GM12874 (cell line): ENCODE measurements around the gene MYO1F.

Experiments used
- TF ChIP-seq, protein P1 (sequence below): IDR thresholded peaks from 2 replicates; pipeline ENCODE4 v1.5.1; 2011; ENCODE audit warnings: low read depth, mild to moderate bottlenecking, control low read depth, low read length, moderate library complexity; ENCODE audit not compliant: insufficient read depth

MYO1F gene

DNA sequence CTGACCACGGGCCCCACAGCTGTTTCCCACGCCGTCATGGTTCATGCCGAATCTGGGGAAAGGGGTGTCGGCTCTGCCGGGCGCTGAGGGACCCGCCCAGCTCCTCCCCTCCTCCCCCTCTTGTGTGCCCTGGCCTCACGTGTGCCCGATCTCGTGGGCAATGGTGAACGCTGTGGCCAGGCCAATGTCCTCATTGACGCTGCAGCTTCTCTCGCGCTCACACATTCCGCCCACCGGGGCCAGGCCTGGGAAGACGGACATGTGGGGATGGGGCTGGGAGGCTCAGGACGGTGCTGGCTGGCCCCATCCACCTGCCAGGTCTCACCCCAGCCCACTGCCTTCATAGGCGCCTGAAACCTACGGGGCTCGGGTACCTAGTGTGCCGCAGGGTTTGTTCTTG, 18.9 kb upstream of the MYO1F start:
- TF ChIP-seq, protein P1, sequence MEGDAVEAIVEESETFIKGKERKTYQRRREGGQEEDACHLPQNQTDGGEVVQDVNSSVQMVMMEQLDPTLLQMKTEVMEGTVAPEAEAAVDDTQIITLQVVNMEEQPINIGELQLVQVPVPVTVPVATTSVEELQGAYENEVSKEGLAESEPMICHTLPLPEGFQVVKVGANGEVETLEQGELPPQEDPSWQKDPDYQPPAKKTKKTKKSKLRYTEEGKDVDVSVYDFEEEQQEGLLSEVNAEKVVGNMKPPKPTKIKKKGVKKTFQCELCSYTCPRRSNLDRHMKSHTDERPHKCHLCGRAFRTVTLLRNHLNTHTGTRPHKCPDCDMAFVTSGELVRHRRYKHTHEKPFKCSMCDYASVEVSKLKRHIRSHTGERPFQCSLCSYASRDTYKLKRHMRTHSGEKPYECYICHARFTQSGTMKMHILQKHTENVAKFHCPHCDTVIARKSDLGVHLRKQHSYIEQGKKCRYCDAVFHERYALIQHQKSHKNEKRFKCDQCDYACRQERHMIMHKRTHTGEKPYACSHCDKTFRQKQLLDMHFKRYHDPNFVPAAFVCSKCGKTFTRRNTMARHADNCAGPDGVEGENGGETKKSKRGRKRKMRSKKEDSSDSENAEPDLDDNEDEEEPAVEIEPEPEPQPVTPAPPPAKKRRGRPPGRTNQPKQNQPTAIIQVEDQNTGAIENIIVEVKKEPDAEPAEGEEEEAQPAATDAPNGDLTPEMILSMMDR: no peak

DNA sequence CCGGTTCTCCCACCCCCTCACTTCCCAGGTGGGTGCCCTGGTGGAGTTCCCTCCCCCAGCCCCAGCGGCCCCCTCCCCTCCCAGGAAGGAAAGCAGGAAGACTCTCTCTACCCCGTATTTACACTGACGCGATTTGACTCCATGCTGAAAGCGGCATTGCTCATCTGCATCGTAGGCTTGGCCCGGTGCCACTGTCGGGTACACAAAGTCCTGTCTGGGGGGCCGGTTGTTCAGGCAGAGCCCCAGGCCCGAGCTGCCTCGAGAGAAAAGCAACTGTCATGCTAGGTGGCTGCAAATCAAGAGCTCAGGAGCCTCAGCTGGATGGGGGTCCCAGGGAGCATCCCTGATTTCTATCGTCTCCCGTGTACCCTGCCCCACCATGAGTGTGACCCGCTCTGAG, 18.4 kb upstream of the MYO1F start:
- TF ChIP-seq, protein P1: no peak

DNA sequence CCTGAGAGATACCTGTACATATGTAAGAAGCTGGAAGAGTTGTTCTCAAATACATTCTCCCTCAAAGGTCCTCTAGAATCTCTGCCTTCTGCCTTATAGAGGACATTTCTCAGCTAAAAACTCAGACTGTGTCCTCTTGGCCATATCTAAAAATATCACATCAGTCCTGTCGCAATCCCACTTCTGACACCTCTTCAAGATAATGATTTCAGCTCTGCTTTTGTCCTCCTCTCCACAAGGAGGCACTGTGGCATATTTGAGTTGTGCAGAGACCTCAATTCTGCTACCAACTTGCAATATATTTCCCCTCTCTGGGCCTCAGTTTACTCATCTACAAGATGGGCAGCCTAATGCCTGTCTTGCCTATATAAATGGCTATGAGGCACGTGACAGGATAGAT, 16.7 kb upstream of the MYO1F start:
- TF ChIP-seq, protein P1: no peak

DNA sequence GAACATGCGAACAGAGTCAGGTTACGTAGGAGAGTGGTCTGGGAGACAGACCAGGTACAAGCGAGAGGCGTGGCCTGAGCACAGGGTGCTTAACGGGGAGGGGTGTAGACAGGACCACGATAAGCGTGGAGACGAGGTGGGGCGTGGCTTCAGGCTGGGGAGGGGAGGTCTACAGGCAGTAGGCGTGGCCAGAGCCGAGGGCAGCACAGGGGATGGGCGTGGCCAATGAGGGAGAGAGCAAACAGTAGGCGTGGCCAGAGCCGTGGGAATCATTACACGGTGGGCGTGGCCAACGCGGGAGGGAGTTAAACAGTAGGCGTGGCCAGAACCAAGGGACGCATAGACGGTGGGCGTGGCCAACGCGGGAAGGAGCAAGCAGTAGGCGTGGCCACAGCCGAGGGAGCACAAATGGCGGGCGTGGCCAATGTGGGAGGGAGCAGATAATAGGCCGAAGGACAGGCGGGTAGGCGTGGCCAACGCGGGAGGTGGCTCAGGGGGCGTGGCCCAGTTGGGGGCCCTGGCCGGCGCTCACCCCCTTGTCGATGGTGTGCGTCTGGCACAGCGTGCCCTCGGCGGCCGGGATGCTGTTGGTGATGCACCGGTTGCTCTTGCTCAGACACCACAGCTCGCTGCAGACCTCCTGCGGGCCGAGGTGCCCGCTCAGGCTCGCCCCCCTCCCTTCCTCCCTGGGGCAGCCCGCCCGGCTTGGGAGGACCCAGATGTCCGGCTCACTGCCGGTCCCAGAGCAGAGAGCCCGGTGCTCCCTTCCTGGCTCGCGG, 15.2 kb upstream of the MYO1F start:
- TF ChIP-seq, protein P1: no peak

DNA sequence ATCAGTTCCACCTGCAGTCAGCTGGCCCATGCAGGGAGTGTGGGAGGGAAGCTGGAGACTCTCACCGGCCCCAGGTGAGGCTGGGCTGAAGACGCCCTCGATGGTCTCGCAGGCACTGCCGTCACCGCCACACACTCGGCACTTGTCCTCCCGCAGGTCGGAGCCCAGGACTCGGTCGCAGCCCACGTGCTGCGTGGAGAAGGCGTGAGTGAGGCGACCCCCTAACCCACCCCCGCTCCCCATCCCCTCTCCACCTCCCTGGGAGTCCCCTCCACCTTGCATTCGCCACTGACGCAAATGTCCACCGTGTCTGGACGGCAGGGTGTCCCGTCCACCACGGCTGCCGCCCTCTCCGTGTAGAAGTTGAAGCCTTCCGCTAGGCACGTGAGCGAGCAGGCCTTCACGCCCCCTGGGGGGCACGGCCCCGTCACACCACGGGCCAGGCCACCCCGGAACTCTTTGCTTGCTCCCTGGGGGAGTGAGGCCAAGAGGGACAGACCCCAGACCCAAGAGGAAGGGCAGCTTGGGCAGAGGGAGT, 12.0 kb upstream of the MYO1F start:
- TF ChIP-seq, protein P1: no peak

DNA sequence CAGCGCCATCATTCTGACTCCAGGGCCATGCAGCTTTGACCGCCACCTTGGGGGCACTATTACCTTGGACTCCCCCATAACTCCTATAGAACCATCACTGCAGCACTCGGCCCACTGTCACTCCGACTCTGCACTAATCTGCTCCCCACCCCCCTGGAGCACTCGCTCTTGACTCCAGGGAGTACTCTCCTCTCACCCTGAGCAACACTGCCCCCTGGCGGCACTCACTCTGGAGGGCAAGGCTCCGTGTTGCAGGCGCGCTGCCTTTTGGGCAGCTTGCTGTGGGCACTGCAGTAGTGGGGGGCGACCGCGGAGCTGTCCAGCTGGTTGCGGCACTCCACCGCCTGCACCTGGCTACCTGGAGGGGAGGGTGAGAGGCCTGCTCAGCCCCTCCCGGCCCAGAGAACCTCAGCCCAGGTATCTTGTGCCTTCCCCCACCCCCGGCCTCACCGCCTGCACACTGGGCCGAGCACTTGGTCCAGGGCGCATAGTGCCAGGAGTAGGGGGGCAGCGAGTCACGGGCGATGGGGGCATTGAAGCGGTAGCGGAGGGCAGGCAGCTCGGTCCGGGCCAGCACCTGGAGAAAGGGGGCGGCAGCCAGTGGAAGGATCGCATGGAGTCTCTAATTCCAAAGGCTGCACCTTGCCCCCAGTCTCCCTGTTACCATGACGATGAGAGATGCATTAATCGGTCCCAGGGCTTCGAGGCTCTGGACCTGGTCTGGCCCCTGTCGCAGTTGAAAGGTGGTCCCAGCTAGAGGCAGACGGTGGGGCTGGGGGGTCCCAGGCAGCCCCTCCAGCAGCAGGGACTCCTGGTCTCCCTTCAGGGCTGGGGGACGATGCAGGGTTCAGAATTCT, 8.9 kb upstream of the MYO1F start:
- TF ChIP-seq, protein P1: peak; percentile 67

DNA sequence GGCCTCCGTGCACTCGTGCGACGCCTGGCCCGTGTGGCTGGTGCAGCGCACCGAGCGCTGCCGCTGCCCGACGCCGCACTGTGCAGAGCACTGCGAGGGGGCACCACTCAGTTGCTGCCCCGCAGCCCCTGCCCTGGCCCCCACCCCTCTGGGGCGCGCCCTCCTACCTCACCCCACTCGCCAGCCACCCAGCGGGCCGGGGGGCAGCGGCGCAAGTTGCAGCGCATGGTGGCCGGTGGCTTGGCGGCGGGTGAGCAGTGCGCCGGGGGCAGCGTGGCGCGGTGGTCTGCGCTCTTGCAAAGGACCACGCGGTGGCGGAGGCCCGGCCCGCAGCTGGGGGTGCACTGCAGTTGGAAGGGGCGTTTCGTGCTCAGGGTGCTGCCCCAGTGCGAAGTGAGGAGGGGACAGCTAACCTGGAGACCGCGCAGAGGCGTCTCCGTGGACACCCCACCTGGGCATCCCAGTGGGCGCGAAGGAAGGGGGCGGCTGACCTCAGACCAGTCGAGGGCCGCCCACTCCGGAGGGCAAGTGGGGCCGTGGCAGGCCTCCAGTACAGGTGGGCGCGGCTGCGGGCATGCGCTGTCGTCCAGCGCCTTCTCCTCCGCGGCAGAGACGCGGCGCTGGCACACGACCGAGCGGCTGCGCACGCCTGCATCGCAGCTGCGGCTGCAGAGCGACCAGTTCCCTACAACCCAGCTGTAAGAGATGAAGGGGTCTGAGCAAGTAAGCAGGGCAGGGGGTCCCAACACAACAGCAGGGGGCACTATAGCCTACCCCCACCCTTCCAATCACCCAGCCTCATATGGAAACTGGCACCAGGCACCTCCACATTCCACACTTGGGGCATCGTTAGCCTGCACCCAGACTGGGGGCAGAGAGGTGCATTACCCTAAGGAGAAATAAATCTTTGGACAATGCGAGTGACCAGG, 8.0 kb upstream of the MYO1F start:
- TF ChIP-seq, protein P1: no peak
